ENCODE measurements around the gene GALNT13.

GALNT13 gene

GRCh38 chr2:154173919-154174318 lies 302.2 kb downstream of the GALNT13 start:
- H3K4me3 ChIP-seq (ENCODE audit: low read length) = no peak overlapping the region
- TF ChIP-seq CTCF (conservative IDR thresholded peaks at IDR 0.05; ENCODE audit: low read length) = no peak
- no peak for DNase-seq (ENCODE audit: low read depth)

GRCh38 chr2:154182008-154182407 lies 310.3 kb downstream of the GALNT13 start:
- TF ChIP-seq CTCF (conservative IDR thresholded peaks at IDR 0.05; ENCODE audit: low read length) = no peak
- H3K4me3 ChIP-seq (ENCODE audit: low read length) = no peak overlapping the region

GRCh38 chr2:154187948-154188347 lies 316.2 kb downstream of the GALNT13 start:
- DNase-seq (ENCODE audit: low read depth) = no peak
- H3K4me3 ChIP-seq (ENCODE audit: low read length) = no peak overlapping the region
- no peak for TF ChIP-seq CTCF (conservative IDR thresholded peaks at IDR 0.05; ENCODE audit: low read length)

More at GRCh38 chr2:154182008-154182407, 310.3 kb downstream of the GALNT13 start:
- DNase-seq (ENCODE audit: low read depth) = no peak

- TF ChIP-seq CTCF (conservative IDR thresholded peaks at IDR 0.05; ENCODE audit: low read length) = no peak
- H3K4me3 ChIP-seq (ENCODE audit: low read length) = no peak overlapping the region
- DNase-seq (ENCODE audit: low read depth) = no peak
Measured at GRCh38 chr2:154189953-154190352, 318.2 kb downstream of the GALNT13 start.

GRCh38 chr2:154193246-154193645 lies 321.5 kb downstream of the GALNT13 start:
- no peak for TF ChIP-seq CTCF (conservative IDR thresholded peaks at IDR 0.05; ENCODE audit: low read length)
- DNase-seq (ENCODE audit: low read depth) = peak; percentile 2
- no peak overlapping the region for H3K4me3 ChIP-seq (ENCODE audit: low read length)

- peak; percentile 1 for DNase-seq (ENCODE audit: low read depth)
- H3K4me3 ChIP-seq (ENCODE audit: low read length) = no peak overlapping the region
- TF ChIP-seq CTCF (conservative IDR thresholded peaks at IDR 0.05; ENCODE audit: low read length) = no peak
Measured at GRCh38 chr2:154194909-154195643, 323.4 kb downstream of the GALNT13 start.

- no peak for TF ChIP-seq CTCF (conservative IDR thresholded peaks at IDR 0.05; ENCODE audit: low read length)
- DNase-seq (ENCODE audit: low read depth) = peak; percentile 1
- H3K4me3 ChIP-seq (ENCODE audit: low read length) = no peak overlapping the region
Measured at GRCh38 chr2:154195644-154196195, 324.0 kb downstream of the GALNT13 start.

Data from AG10803 (cell line).